GM19035 (cell line): Measurements from ENCODE around the gene ELP1.
A peak's percentile ranks its signal among the peaks of the same experiment; 100 is the strongest.
"Not testable (repeated sequence)": the region's sequence is repeated elsewhere in the genome, so short reads cannot be mapped to it uniquely, and the experiment has no call there.

Experiments
- ATAC-seq: cut with Tn5 transposase; IDR thresholded peaks from one replicate; pipeline ENCODE4 v1.9.1; 2021; ENCODE audit not compliant: unreplicated experiment

The ELP1 gene, protein sequence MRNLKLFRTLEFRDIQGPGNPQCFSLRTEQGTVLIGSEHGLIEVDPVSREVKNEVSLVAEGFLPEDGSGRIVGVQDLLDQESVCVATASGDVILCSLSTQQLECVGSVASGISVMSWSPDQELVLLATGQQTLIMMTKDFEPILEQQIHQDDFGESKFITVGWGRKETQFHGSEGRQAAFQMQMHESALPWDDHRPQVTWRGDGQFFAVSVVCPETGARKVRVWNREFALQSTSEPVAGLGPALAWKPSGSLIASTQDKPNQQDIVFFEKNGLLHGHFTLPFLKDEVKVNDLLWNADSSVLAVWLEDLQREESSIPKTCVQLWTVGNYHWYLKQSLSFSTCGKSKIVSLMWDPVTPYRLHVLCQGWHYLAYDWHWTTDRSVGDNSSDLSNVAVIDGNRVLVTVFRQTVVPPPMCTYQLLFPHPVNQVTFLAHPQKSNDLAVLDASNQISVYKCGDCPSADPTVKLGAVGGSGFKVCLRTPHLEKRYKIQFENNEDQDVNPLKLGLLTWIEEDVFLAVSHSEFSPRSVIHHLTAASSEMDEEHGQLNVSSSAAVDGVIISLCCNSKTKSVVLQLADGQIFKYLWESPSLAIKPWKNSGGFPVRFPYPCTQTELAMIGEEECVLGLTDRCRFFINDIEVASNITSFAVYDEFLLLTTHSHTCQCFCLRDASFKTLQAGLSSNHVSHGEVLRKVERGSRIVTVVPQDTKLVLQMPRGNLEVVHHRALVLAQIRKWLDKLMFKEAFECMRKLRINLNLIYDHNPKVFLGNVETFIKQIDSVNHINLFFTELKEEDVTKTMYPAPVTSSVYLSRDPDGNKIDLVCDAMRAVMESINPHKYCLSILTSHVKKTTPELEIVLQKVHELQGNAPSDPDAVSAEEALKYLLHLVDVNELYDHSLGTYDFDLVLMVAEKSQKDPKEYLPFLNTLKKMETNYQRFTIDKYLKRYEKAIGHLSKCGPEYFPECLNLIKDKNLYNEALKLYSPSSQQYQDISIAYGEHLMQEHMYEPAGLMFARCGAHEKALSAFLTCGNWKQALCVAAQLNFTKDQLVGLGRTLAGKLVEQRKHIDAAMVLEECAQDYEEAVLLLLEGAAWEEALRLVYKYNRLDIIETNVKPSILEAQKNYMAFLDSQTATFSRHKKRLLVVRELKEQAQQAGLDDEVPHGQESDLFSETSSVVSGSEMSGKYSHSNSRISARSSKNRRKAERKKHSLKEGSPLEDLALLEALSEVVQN (N-terminal part only)

DNA sequence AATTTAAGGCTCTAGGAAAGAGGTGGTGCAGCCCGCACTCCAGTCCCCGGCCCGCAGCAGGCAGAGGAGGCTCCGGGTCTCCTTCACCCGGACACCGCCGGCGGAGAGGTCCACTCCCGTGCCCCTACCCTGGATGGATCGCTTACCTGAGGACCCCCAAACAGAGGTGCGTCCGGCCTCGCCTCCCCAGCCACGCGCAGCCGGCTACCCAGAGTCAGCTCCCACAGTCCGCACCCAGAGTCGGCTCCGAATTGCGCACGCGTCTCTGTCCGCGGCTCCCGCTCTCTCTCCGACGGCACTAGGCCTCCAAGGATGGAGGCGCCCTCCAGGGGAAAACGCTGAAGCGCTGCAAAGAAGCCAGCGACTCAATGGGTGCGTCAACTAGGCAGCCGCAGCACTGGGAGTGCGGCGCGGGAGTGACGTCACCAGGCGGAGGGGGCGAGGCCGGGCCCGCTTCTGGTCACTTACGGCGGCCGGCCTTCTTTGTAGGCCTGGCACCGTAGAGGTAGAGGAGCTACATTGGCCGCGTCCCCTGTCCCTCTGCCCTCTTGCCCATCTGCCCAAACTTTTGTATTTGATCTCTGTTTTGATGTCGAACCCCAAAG, at the start of gene ELP1:
Gene ELP1 (minus strand): TSS at position 407 of the 605 bp plus-strand sequence. CDS start 2,978 bp downstream, outside the sequence.
- ATAC-seq: peak; percentile 85

DNA sequence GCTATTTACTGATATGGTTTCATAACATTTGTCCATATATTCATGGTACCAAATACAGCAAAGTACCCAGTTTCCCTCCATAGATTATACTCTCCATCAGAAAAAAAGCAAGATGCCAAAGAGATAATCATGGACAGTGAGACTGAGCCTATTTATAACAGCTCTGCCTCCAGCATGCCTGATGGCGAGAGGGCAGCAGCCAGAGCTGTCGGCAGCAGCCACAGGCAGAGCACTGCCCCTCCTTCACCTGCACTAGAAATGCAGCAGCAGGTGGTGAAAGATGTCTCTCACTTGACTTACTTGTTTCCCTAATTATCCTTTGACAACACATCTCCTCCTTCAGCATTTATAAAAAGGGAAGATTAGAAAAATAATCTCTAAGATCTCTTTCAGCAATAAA, 47.0 kb upstream of the ELP1 start:
- ATAC-seq: no peak

DNA sequence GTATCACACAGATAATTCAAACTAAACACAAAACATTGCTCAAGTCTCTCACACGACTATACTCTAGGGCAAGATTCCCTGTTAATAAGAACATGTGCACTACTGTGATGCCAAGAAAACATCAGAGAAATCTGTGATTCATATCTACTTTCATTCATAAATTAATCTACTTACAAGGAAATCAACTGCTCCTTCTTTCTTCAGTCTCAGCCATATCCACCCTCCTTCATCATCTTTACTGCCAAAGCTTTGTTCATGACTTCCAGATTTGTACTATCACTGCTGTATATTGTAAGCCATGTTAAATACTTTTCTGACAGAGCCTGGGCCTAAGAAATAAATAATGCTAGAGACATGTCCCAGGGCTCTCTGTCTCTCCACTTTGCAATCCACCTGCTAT, 44.3 kb upstream of the ELP1 start:
- ATAC-seq: no peak

DNA sequence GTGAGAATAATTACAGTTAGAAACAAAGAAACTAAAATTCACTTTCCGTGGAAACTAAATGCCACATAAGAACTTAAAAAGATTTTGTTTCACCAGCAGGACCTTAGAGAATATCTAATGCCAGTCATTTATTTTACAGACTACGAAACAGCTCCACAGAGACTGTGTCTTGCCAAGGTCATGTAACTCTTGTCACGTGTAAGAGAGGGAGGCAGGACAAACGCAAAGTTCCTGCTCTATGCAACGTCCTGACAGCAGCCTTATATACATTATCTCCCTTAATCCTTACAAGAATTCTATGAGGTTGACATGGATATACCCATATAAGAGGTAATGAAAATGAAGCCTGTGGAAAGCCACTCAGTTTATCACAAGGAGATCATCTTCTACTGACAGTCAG, 40.0 kb upstream of the ELP1 start:
- no peak for ATAC-seq

DNA sequence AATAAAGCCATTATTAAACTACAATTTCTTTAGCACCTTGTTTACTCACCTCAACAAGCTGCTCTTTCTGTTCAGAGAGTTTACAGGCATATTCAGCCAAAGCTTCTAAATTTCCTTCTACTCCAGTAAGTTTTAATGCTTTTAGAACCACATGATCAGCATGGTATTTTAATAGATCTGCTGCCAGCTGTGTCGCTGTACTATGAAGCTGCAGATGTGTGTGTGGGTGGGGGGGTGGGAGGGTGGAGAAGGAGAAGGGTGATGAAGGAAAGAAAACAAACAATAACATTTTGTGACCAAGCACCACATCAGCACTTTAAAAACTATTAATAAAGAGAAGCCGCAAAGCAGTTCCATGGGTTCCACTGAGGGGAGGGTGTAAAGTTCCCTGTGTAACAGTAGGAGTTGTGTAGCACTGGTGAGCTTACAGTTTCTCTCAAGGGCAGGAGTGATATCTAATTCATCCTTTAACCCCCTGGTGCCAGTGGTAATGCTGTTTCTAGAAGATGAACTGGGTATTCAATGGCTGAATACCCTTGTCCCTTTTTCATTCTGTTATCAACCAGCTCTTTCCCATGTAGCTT, 38.8 kb upstream of the ELP1 start:
- ATAC-seq: no peak

DNA sequence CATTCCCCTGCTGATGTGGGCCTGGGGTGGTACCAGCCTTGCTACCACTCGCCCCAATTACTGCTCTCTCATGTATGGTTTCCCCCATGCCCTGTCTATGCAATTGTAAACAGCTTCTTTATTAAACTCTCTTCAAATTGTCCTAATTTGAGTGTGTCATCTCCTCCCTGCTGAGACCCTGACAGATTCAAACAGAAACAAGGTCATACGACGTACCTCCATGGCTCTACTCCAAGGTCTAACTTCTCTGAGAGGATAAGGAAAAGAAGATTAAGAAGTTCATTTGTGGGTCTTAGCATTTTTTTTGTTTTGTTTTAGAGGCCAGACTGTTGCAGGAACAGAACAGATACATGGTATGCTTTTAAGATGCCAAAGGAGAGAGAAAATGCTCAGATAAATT, 38.3 kb upstream of the ELP1 start:
- no peak for ATAC-seq

DNA sequence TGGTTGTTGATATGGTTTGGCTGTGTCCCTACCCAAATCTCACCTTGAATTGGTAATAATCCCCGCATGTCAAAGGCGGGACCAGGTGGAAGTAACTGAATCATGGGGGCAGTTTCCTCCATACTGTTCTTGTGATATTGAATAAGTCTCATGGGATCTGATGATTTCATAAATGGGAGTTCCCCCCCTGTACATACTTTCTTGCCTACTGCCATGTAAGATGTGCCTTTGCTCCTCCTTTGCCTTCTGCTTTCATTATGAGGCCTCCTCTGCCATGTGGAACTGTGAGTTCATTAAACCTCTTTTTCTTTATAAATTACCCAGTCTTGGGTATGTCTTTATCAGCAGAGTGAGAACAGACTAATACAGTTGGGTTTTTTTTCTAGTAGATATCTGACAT, 37.5 kb upstream of the ELP1 start:
- not testable (repeated sequence) for ATAC-seq

DNA sequence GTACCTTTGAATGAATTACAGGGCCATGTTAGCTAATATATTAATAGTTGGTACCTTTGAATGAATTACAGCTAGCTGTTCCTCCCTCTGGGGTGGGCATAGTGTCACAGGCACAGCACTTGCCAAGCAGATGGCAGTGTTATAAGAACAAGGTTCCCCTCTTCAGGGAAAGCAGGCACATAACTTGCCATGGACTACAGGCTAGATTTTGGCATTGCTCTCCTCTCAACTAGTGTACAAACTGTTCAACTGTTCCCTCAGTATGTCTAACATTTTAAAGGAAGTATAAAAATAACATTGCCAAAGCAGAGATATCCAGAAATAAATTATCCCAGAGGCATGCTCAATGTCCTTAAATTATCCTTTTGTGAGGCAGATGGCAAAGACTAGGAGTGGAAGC, 34.0 kb upstream of the ELP1 start:
- ATAC-seq: no peak

DNA sequence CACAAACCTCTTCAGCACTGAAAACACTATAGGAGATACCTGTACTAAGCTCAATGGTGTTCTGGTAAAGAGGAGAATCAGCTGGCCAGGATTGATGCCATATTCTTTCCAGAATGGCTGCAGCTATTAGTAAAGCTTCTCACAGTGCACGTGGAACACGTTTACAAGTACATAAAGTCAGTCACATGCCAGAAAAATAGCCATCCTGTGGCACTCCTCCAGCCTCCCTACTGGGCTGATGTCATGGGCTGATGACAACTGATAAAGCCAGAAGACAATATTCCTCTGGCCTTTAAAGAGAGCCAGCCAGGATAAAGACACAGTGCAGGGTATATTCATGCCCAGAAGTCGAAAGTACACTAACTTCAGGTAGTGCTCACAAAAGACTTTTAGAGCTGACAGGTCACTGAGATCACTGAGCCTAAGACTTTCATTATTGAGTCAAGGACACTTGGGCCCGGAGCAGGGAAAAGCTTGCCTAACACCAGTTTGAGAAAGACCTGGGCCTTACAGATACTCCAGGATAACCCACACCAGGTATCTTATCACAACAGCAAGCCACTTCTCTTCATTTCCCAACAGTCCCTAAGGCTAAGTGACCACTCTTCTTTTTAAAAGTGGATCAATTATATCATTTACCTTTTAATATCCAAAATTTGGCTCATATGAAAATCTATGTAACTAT, 29.7 kb upstream of the ELP1 start:
- no peak for ATAC-seq

DNA sequence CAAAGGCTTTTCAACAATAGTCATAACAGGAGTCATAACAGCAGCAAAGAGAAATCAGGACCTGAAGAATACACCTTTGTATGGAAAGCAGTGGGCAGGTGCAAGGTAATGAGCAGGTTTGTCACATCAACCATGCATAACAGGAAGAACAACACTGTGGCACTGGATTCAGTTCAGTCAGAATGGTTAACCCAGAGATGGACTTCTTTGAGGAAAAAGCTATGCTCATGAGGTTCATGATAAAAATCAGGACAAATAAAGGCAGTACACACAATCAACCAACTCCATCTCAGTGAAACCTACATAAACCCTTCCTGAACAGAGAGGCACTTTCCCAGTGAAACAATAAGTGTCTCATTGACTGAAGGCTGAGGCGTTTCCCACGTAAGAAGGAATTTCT, 27.2 kb upstream of the ELP1 start:
- no peak for ATAC-seq

DNA sequence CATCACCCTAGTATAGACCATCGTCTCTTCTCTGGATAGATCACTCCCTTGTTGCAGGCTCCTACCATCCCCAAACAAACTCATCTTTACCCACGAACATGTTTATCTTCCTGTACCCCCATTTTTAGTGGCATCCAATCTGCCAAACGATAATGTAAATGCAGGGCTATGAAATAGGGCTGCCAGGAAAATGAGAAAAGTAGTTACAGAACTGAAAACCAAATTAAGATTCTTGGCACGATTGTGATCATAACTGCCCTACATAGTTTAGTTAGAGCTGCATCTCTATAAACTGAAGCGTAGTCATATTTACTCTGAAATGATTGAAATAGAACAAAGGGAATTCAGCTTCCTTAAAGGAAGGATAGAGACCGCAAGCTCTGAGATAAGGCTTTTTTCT, 26.4 kb upstream of the ELP1 start:
- ATAC-seq: no peak

DNA sequence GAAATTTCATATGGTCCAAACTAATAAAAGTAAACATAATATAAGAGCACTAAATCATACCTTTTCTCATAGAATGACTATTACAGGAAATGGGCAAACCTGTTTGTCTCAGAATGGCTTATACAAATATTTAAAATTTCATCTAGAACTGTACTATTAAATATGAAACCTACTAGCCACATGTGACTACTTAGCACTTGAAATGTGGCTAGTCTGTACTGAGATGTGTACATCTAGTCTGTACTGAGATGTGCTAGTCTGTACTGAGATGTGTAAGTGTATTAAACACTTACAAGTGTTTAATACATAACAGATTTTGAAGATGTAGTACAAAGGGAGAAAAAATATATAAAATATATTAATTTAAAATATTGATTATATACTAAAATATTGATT, 22.7 kb upstream of the ELP1 start:
- ATAC-seq: no peak

DNA sequence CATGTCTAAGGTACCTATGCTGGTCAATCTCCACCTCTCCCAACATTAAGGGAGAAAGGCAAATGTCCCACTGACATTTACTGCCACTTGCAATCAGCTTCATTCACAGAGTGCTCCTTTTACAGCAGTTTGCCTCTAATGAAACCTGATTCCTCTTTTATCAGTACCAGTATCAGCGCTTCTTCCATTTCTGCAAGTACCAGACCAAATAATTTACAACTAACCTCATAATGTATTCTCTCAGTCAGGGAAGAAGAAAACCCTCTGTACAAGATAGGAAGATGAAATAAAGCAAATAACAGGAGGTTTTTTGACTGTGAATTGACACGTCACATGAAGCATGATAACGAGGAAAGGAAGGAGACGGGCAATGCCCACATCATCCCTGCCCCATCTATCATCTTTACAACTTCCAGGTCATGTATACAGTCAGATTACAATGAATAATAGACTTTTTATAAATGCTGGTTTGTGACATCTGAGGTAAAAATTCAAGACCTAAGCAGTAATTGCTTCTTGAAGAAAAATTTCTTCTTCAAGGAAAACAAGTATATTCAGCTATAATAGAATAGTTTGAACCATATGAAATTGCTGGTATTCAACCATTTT, 22.2 kb upstream of the ELP1 start:
- ATAC-seq: no peak

DNA sequence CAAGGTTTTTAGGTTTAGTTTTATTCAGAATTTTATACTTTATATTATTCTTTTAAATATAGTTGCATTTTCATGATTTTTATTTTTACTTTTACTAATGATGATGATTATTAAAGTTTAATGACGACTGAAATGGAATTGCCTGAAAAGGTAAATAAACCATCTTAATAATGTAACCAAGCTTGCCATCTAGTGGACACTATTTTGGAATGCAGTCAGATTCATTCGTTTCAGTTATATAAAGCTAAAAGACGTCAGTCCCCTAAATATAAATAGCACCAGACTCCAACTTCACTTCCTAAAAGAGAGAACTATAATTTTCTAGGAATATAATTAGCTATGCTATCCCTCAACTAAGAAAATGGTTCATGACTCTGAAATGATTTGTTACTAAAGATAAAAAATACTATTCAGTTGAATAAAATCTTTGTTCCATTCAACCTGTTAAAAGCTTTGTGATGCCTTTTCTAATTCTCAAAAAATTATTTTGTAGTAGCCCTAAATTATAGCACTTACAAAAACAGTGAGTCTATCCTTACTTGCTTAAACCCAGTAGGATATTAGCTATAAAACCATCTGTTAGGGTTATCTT, 20.2 kb upstream of the ELP1 start:
- no peak for ATAC-seq

DNA sequence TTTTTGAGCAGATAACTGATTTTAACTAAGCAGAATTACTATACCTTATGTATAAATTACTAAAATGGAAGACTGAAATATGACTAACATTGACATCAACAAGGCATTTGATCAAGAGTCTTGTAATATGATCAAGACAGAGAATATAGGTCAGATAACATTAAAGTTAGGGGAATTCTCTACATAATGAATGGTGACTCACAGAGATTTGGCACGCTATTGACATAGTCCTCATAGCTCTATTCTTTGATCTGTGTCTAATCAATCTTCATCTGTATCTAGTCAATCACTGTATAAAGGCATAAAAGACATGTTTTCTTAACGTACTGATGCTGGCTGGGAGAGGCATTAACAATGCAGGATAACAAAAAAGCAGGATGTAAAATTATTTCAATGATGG, 17.7 kb upstream of the ELP1 start:
- ATAC-seq: no peak

DNA sequence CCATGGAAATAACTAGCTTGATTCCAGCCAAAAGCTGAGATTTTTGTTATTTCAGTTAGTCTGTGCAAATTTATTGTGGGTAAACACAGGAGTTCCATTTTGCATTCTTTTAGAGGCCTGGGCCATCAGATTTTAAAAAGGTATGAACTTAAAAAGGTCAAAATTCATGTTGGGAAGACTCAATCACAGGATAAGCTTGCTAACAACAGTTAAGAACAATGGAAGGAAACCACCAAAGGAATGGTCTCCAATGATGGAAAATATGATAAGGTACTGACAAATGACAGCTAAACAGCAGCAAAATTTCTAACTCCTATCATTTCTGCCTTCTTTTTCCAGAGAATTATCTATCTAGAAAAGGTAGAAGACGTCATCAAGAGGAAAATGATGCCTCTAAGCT, 16.2 kb upstream of the ELP1 start:
- no peak for ATAC-seq

DNA sequence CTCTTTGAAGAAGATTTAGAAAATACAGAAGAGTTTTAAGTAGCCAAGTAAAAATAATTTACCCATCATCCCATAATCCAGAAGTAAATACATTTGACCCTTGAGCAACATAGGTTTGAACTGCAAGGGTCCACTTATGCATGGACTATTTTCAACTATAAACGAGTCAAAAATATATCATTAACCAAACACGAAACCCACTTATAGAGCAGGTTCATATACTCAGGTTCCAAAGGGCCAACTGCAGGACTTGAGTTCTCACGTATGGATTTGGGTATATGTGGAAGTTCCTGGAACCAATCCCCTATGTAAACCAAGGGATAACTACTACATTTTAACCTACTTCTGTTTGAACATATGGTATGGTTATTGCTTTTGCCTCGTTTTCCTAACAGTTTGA, 6.1 kb upstream of the ELP1 start:
- ATAC-seq: no peak

DNA sequence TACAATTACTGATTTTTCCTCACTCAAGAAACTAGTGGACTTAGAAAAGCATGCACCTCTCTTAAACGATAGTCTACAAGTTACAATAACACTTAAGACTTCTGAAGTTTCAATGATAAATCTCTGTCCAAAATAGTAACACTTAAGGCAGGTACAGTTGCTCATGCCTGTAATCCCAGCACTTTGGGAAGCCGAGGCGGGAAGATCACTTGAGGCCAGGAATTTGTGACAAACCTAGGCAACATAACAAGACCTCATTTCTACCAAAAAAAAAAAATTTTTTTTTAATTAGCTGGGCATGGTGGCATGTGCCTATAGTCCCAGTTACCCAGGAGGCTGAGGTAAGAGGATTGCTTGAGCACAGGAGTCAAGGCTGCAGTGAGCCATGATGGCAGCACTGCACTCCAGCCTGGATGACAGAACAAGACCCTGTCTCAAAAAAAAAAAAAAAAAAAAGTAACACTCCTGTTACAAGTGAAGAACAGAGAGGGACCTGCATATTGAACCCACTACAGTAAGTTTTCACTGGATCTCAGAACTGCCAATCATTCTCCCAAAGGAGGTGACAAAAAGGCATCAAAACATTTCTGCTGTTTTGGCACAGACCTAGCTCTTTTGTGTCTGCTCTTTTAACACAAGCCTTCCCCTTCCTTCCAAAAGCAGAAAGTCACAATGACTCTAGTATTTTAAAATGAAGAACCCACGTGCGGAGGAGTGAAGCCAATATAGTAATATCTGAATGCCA, 3.8 kb upstream of the ELP1 start:
- ATAC-seq: no peak
